Uterus (tissue), 2 donors: ENCODE data around the gene KRT7.

ENCODE experiments used
- CTCF ChIP-seq, 4 experiments: fragments of 200-600 bp in 2 of 4; fragments of 450-650 bp in 2 of 4; sonication (generic) in 2 of 4; IDR thresholded peaks; one replicate each; pipeline ENCODE4 v1.5.1; 2016 to 2019; ENCODE audit warnings: antibody characterized with exemption in 4 of 4, mild to moderate bottlenecking in 2 of 4, moderate library complexity in 1 of 4
- POLR2A ChIP-seq, 2 donors: fragments of 450-650 bp; IDR thresholded peaks; one replicate each; pipeline ENCODE4 v1.6.1; 2016; ENCODE audit warnings: antibody characterized with exemption in 2 of 2, mild to moderate bottlenecking in 1 of 2, moderate library complexity in 1 of 2

- no peak for TF ChIP-seq CTCF (IDR thresholded peaks at IDR 0.05)
- no peak for TF ChIP-seq POLR2A (IDR thresholded peaks at IDR 0.05)
Measured at GRCh38 chr12:52200086-52200780, 32.8 kb upstream of the KRT7 start.
